Lower leg skin (tissue), 3 donors: ENCODE results near the gene PDP2.

ENCODE experiments used
- CTCF ChIP-seq, 3 donors: fragments of 450-650 bp; IDR thresholded peaks; one replicate each; pipeline ENCODE4 v1.5.1; 2016; ENCODE audit warnings: antibody characterized with exemption in 3 of 3, mild to moderate bottlenecking in 3 of 3, moderate library complexity in 2 of 3
- POLR2A ChIP-seq, 2 donors: fragments of 450-650 bp; IDR thresholded peaks; one replicate each; pipeline ENCODE4 v1.6.1; 2016 to 2017; ENCODE audit warnings: antibody characterized with exemption in 2 of 2, mild to moderate bottlenecking in 1 of 2, moderate library complexity in 1 of 2

- TF ChIP-seq CTCF (IDR thresholded peaks at IDR 0.05) (no peak), POLR2A (IDR thresholded peaks at IDR 0.05) (no peak)
These were observed 31.3 kb upstream of the PDP2 start for GRCh38 chr16:66849021-66849420.
